ENCODE results near the gene CFAP73.

Gene CFAP73

GRCh38 chr12:113105606-113106271 is 43.8 kb upstream of the CFAP73 start:
- no peak for TF ChIP-seq CTCF (IDR thresholded peaks at IDR 0.05; ENCODE audit: extremely low read depth, missing control alignments)
- DNase-seq (ENCODE audit: low spot score) = no peak

- TF ChIP-seq CTCF (IDR thresholded peaks at IDR 0.05; ENCODE audit: extremely low read depth, missing control alignments) = no peak
- DNase-seq (ENCODE audit: low spot score) = no peak
Observed at GRCh38 chr12:113106361-113106760, 43.2 kb upstream of the CFAP73 start.

- DNase-seq (ENCODE audit: low spot score) = no peak
- TF ChIP-seq CTCF (IDR thresholded peaks at IDR 0.05; ENCODE audit: extremely low read depth, missing control alignments) = no peak
Observed at GRCh38 chr12:113108308-113108707, 41.2 kb upstream of the CFAP73 start.

- no peak for DNase-seq (ENCODE audit: low spot score)
- TF ChIP-seq CTCF (IDR thresholded peaks at IDR 0.05; ENCODE audit: extremely low read depth, missing control alignments) = no peak
Observed at GRCh38 chr12:113109360-113109759, 40.2 kb upstream of the CFAP73 start.

- no peak for DNase-seq (ENCODE audit: low spot score)
- no peak for TF ChIP-seq CTCF (IDR thresholded peaks at IDR 0.05; ENCODE audit: extremely low read depth, missing control alignments)
Observed at GRCh38 chr12:113109872-113110599, 39.5 kb upstream of the CFAP73 start.

GRCh38 chr12:113111247-113111646 is 38.3 kb upstream of the CFAP73 start:
- no peak for DNase-seq (ENCODE audit: low spot score)
- TF ChIP-seq CTCF (IDR thresholded peaks at IDR 0.05; ENCODE audit: extremely low read depth, missing control alignments) = no peak

- TF ChIP-seq CTCF (IDR thresholded peaks at IDR 0.05; ENCODE audit: extremely low read depth, missing control alignments) = no peak
- no peak for DNase-seq (ENCODE audit: low spot score)
Observed at GRCh38 chr12:113112043-113112899, 37.3 kb upstream of the CFAP73 start.

Measured in GM20000 (cell line).